22Rv1 (cell line): Measurements from ENCODE around the gene USP32.

Experiments
- H3K27ac ChIP-seq: fragments of 450-650 bp; 2 replicates; pipeline ENCODE4 v1.5.1; 2017
- CTCF ChIP-seq: fragments of 450-650 bp; IDR thresholded peaks from 2 replicates; pipeline ENCODE4 v1.5.1; 2017; ENCODE audit warnings: mild to moderate bottlenecking
- ZFX ChIP-seq: fragments of 450-650 bp; IDR thresholded peaks from 2 replicates; pipeline ENCODE4 v1.6.1; 2017; ENCODE audit warnings: antibody characterized with exemption, borderline replicate concordance

The USP32 gene

GRCh38 chr17:60330731-60331130, 61.2 kb downstream of the USP32 start:
- TF ChIP-seq ZFX: no peak
- TF ChIP-seq CTCF: no peak
- no peak overlapping the region for H3K27ac ChIP-seq

GRCh38 chr17:60328679-60329078, 63.3 kb downstream of the USP32 start:
- TF ChIP-seq CTCF (no peak), ZFX (no peak)
- H3K27ac ChIP-seq: no peak overlapping the region

- no peak overlapping the region for H3K27ac ChIP-seq
- TF ChIP-seq ZFX (no peak), CTCF (no peak)
Measured at GRCh38 chr17:60327901-60328273, 64.0 kb downstream of the USP32 start.

GRCh38 chr17:60327134-60327900, 64.6 kb downstream of the USP32 start:
- no peak for TF ChIP-seq ZFX
- no peak for TF ChIP-seq CTCF
- H3K27ac ChIP-seq: no peak overlapping the region

GRCh38 chr17:60326702-60327101, 65.2 kb downstream of the USP32 start:
- TF ChIP-seq ZFX (no peak), CTCF (no peak)
- no peak overlapping the region for H3K27ac ChIP-seq

GRCh38 chr17:60325730-60326524, 66.0 kb downstream of the USP32 start:
- no peak overlapping the region for H3K27ac ChIP-seq
- TF ChIP-seq ZFX: no peak
- TF ChIP-seq CTCF: no peak

GRCh38 chr17:60323754-60324153, 68.2 kb downstream of the USP32 start:
- no peak for TF ChIP-seq CTCF
- no peak overlapping the region for H3K27ac ChIP-seq
